Stomach (tissue), 4 donors: ENCODE results near the gene CAMSAP1.

Experiments
- POLR2A ChIP-seq, 4 donors: fragments of 450-650 bp; IDR thresholded peaks; one replicate each; pipeline ENCODE4 v1.6.1; 2016; ENCODE audit warnings: antibody characterized with exemption in 4 of 4, control low read depth in 2 of 4, mild to moderate bottlenecking in 1 of 4, moderate library complexity in 1 of 4
- TF ChIP-seq, protein P1 (sequence below), 7 experiments: fragments of 450-650 bp in 4 of 7; fragments of 200-600 bp in 3 of 7; sonication (generic) in 3 of 7; IDR thresholded peaks; one replicate each; pipeline ENCODE4 v1.5.1; 2016 to 2019; ENCODE audit warnings: antibody characterized with exemption in 7 of 7, control low read depth in 2 of 7, mild to moderate bottlenecking in 1 of 7

DNA sequence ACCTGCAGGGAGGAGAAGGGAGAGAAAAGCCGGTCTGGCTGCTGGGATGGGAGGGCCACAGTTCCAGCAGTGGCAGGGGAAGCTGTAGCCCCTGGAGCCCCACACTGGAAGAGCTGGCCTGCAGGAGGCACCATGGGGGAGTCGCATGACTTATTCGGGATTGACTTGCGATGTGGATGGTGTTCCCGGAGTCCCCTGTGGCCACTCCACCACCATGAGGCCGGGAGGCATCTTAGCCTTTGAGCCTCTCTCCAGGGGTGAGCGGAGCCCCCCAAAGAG lies 113.3 kb downstream of the CAMSAP1 start:
- TF ChIP-seq, protein P1, sequence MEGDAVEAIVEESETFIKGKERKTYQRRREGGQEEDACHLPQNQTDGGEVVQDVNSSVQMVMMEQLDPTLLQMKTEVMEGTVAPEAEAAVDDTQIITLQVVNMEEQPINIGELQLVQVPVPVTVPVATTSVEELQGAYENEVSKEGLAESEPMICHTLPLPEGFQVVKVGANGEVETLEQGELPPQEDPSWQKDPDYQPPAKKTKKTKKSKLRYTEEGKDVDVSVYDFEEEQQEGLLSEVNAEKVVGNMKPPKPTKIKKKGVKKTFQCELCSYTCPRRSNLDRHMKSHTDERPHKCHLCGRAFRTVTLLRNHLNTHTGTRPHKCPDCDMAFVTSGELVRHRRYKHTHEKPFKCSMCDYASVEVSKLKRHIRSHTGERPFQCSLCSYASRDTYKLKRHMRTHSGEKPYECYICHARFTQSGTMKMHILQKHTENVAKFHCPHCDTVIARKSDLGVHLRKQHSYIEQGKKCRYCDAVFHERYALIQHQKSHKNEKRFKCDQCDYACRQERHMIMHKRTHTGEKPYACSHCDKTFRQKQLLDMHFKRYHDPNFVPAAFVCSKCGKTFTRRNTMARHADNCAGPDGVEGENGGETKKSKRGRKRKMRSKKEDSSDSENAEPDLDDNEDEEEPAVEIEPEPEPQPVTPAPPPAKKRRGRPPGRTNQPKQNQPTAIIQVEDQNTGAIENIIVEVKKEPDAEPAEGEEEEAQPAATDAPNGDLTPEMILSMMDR (IDR thresholded peaks at IDR 0.05) = no peak
- no peak for TF ChIP-seq POLR2A (IDR thresholded peaks at IDR 0.05)
